PC-3 (cell line): Measurements from ENCODE around the gene APOBEC3A. TPM values are rescaled to one million over a fixed set of nuclear protein-coding genes. Genes with fewer than 3 reads are reported as not detected.

Experiments
- ATAC-seq: fragments of 200-7000 bp; cut with Tn5 transposase; 2 replicates; pipeline ENCODE4 v1.9.1; 2020; ENCODE audit warnings: mild to moderate bottlenecking, moderate library complexity
- BruUV-seq: library from RNA; stranded (reverse); fragments of 400-500 nt; replicated peaks from 2 replicates; lab custom pipeline; 2021; lab: Mats Ljungman, UMichigan
- CTCF ChIA-PET: fragments of 300-600 bp; sonication (Branson Sonifier 250); formaldehyde crosslinking; loops from one replicate; lab custom pipeline; 2022; ENCODE audit warnings: antibody characterized with exemption; lab: Charles Lee
- POLR2A ChIA-PET: fragments of 300-600 bp; sonication (Branson Sonifier 250); formaldehyde crosslinking; loops from one replicate; lab custom pipeline; 2022; ENCODE audit warnings: antibody characterized with exemption; ENCODE audit not compliant: unreplicated experiment; lab: Charles Lee
- DNase-seq: peaks from one replicate; pipeline ENCODE4 v3.0.0-alpha.2; 2015
- H2AFZ ChIP-seq: fragments of 300-600 bp; sonication (generic); 2 replicates; pipeline ENCODE4 v1.6.0; 2016; ENCODE audit warnings: antibody characterized with exemption, low read length
- H3F3A ChIP-seq: fragments of 300-600 bp; sonication (generic); one replicate; pipeline ENCODE4 v1.6.0; 2017; ENCODE audit warnings: antibody characterized with exemption, low read length, control low read depth, mild to moderate bottlenecking; ENCODE audit not compliant: unreplicated experiment
- H3K27ac ChIP-seq: fragments of 300-600 bp; sonication (generic); 2 replicates; pipeline ENCODE4 v1.5.1; 2016; ENCODE audit warnings: mild to moderate bottlenecking, low read length
- H3K27me3 ChIP-seq: fragments of 300-600 bp; sonication (generic); 2 replicates; pipeline ENCODE4 v1.6.1; 2016; ENCODE audit warnings: low read length, mixed read lengths
- H3K36me3 ChIP-seq: fragments of 300-600 bp; sonication (generic); 2 replicates; pipeline ENCODE4 v1.6.1; 2016; ENCODE audit warnings: low read depth, mixed run types, low read length, mixed read lengths
- H3K4me1 ChIP-seq: fragments of 300-600 bp; sonication (generic); 2 replicates; pipeline ENCODE4 v1.5.1; 2016; ENCODE audit warnings: low read length; ENCODE audit not compliant: insufficient read depth
- H3K4me2 ChIP-seq: fragments of 300-600 bp; sonication (generic); 2 replicates; pipeline ENCODE4 v1.6.0; 2016; ENCODE audit warnings: low read length
- H3K4me3 ChIP-seq: fragments of 300-600 bp; sonication (generic); 2 replicates; pipeline ENCODE4 v1.5.1; 2016; ENCODE audit warnings: mild to moderate bottlenecking, low read length, mixed read lengths
- H3K79me2 ChIP-seq: fragments of 300-600 bp; sonication (generic); 2 replicates; pipeline ENCODE4 v1.6.1; 2017; ENCODE audit warnings: low read length, mixed read lengths
- H3K9ac ChIP-seq: fragments of 300-600 bp; sonication (generic); 2 replicates; pipeline ENCODE4 v1.6.0; 2016; ENCODE audit warnings: mild to moderate bottlenecking, low read length
- H3K9me2 ChIP-seq: fragments of 300-600 bp; sonication (generic); replicated peaks from 2 replicates; pipeline ENCODE4 v1.6.1; 2016; ENCODE audit warnings: mixed run types, low read length, mixed read lengths
- H3K9me3 ChIP-seq: fragments of 300-600 bp; sonication (generic); 2 replicates; pipeline ENCODE4 v1.6.1; 2016; ENCODE audit warnings: low read length, mixed read lengths
- H4K20me1 ChIP-seq: fragments of 300-600 bp; sonication (generic); 2 replicates; pipeline ENCODE4 v1.6.1; 2016; ENCODE audit warnings: low read length, mixed read lengths
- EZH2 ChIP-seq: fragments of 300-600 bp; sonication (generic); IDR thresholded peaks from one replicate; pipeline ENCODE4 v1.6.1; 2017; ENCODE audit warnings: antibody characterized with exemption, mild to moderate bottlenecking, low read length; ENCODE audit not compliant: unreplicated experiment
- EZH2phosphoT487 ChIP-seq: fragments of 300-600 bp; sonication (generic); IDR thresholded peaks from 2 replicates; pipeline ENCODE4 v1.6.1; 2018; ENCODE audit warnings: mild to moderate bottlenecking, antibody characterized with exemption, low read length, borderline replicate concordance
- intact Hi-C: fragments of 100-400 bp; cut with micrococcal nuclease; formaldehyde crosslinking; loops from 2 replicates; pipeline ENCODE4 v1.9.0; 2023
- total RNA-seq: library from RNA; depleted of rRNA; stranded (reverse); fragments of >200 nt; gene quantifications from 2 replicates; pipeline ENCODE4 v1.2.3, GENCODE V29; 2014
- TF ChIP-seq, protein P1 (sequence below): fragments of 300-600 bp; sonication (generic); conservative IDR thresholded peaks from 2 replicates; pipeline ENCODE4 v1.5.1; 2017; ENCODE audit warnings: antibody characterized with exemption, low read depth, mild to moderate bottlenecking, low read length

Gene APOBEC3A
- total RNA-seq, 1 experiment from 2014 or later: not detected

DNA sequence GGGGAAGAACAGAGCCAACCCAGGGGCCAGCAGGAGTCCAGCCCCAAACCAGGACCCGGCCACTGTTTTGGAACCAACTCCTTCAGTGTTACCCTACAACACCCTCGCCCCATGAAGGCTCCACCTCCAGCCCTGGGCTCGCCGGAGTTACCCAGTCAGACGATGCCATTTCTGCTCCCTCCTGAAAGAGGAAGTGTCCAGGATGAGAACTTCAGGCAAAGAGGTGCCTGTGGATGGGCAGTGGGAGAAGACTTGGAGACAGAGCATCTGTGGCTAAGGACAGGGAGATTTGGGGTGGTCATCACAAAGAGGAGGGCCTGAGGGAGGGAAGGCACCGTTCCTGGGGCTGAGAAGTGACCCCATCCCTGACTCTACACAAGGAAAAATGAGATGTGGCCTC, 38.7 kb downstream of the APOBEC3A start:
- Histone ChIP-seq H3K9ac (no peak overlapping the region), H4K20me1 (no peaks in the 10 kb centered on the region), H3K27me3 (no peaks in the 10 kb centered on the region), H3K27ac (no peak overlapping the region), H3K36me3 (no peaks in the 10 kb centered on the region), H3K4me3 (no peak overlapping the region), H3K79me2 (no peaks in the 10 kb centered on the region), H2AFZ (no peak overlapping the region), H3K9me2 (no peaks in the 10 kb centered on the region), H3K9me3 (no peaks in the 10 kb centered on the region), H3F3A (no peaks in the 10 kb centered on the region), H3K4me2 (no peak overlapping the region), H3K4me1 (no peaks in the 10 kb centered on the region)
- no peak for DNase-seq
- intact Hi-C loops: no loop called here
- TF ChIP-seq EZH2phosphoT487: no peak
- TF ChIP-seq EZH2: no peak
- TF ChIP-seq, protein P1, sequence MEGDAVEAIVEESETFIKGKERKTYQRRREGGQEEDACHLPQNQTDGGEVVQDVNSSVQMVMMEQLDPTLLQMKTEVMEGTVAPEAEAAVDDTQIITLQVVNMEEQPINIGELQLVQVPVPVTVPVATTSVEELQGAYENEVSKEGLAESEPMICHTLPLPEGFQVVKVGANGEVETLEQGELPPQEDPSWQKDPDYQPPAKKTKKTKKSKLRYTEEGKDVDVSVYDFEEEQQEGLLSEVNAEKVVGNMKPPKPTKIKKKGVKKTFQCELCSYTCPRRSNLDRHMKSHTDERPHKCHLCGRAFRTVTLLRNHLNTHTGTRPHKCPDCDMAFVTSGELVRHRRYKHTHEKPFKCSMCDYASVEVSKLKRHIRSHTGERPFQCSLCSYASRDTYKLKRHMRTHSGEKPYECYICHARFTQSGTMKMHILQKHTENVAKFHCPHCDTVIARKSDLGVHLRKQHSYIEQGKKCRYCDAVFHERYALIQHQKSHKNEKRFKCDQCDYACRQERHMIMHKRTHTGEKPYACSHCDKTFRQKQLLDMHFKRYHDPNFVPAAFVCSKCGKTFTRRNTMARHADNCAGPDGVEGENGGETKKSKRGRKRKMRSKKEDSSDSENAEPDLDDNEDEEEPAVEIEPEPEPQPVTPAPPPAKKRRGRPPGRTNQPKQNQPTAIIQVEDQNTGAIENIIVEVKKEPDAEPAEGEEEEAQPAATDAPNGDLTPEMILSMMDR: no peak
- POLR2A ChIA-PET: no interaction called here
- ATAC-seq: no peak
- CTCF ChIA-PET: no interaction called here
- BruUV-seq: no TSS peak

DNA sequence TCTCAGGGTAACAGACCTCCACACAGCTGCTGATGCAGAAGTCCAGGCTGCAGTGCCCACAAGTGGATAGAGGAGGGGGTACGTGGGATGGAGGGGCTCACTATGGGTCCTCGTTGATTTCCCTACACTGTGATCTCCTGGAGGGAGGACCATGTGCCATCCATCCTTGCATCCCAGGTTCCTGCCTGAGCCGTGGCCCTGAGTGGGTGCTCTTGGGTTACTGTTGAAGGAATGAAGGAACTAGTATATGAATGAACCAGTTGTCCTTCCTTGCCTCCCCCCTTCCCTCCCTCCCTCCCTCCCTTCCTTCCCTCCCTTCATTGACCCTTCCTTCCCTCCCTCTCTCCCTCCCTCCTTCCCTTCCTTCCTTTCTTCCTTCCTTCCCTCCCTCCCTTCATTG, 40.1 kb downstream of the APOBEC3A start:
- H3K4me3 ChIP-seq: no peak overlapping the region
- H3K4me1 ChIP-seq: no peaks in the 10 kb centered on the region
- H3K9me2 ChIP-seq: no peaks in the 10 kb centered on the region
- H3K27me3 ChIP-seq: no peaks in the 10 kb centered on the region
- H4K20me1 ChIP-seq: no peaks in the 10 kb centered on the region
- TF ChIP-seq EZH2phosphoT487 (no peak), EZH2 (no peak)
- TF ChIP-seq, protein P1: no peak
- ChIA-PET CTCF (no interaction called here), POLR2A (no interaction called here)
- H3K9me3 ChIP-seq: no peaks in the 10 kb centered on the region
- intact Hi-C loops: no loop called here
- H3K4me2 ChIP-seq: no peak overlapping the region
- no peaks in the 10 kb centered on the region for H3F3A ChIP-seq
- ATAC-seq (no peak), DNase-seq (no peak)
- no TSS peak for BruUV-seq
- H3K27ac ChIP-seq: no peak overlapping the region
- H2AFZ ChIP-seq: no peak overlapping the region
- H3K79me2 ChIP-seq: no peaks in the 10 kb centered on the region
- H3K36me3 ChIP-seq: no peaks in the 10 kb centered on the region
- H3K9ac ChIP-seq: no peak overlapping the region

DNA sequence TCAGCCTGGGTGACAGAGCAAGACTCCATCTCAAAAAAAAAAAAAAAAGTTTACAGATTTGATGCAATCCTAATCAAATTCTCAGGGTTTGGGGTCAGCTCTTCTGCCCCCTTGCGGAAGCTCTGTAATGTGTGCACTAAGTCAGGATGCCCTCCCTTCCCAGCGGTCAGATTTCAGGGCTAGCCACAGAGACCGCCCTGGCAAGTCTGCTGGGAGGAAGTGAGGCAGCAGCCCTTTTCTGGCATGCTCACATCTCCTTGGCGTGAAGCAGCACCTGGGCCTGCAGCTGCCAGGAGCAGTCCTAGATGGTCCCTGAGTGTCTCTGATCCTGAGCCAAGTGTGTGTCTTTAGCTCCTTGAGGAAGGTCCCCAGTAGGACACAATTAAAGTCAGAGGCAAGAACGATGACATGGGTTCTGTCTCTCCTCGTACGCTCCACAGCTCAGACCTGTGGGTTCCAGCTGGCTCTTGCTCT, 45.8 kb downstream of the APOBEC3A start:
- intact Hi-C loops: loop anchor here (1.0 to 5.0 kb wide), 2 partner anchors 133 to 236 kb away; no protein-coding TSS in a partner anchor
- Histone ChIP-seq H3K36me3 (no peaks in the 10 kb centered on the region), H2AFZ (peak overlapping the region; percentile 20; the same call in 1 of the 2 replicates), H3K79me2 (no peaks in the 10 kb centered on the region), H3K27me3 (no peaks in the 10 kb centered on the region), H3K9me2 (no peaks in the 10 kb centered on the region), H3K4me1 (peaks cover 5% of the 10 kb centered on the region), H3K9ac (no peak overlapping the region), H3K4me2 (no peak overlapping the region), H3K9me3 (no peaks in the 10 kb centered on the region), H3K27ac (peak overlapping the region; percentile 36), H3F3A (no peaks in the 10 kb centered on the region), H4K20me1 (no peaks in the 10 kb centered on the region), H3K4me3 (no peak overlapping the region)
- TF ChIP-seq, protein P1: peak; percentile 70
- TF ChIP-seq EZH2: no peak
- ATAC-seq (peak; percentile 99), DNase-seq (peak; percentile 90)
- CTCF ChIA-PET: interaction anchor here (0.6 to 1.3 kb wide), 5 partner anchors 21 to 234 kb away, joined by 4 to 10 read pairs (median 6); partner anchors contain the start of gene APOBEC3B
- POLR2A ChIA-PET: interaction anchor here (0.7 kb wide), 2 partner anchors 60 to 235 kb away, joined by 7 read pairs; no protein-coding TSS in a partner anchor
- no TSS peak for BruUV-seq
